Retinal pigment epithelial cell (primary cell): Measurements from ENCODE around the gene JAG2.

Experiments used
- DNase-seq: peaks from one replicate; pipeline ENCODE4 v3.0.0-alpha.2; 2010; ENCODE audit warnings: low read depth
- H3K4me3 ChIP-seq: 2 replicates; pipeline ENCODE4 v1.5.1; 2011; ENCODE audit warnings: mild to moderate bottlenecking, low read length, control low read depth, moderate library complexity
- TF ChIP-seq, protein P1 (sequence below): conservative IDR thresholded peaks from 2 replicates; pipeline ENCODE4 v1.5.1; 2011; ENCODE audit warnings: low read depth, low read length, control low read depth, inconsistent platforms

JAG2 gene

DNA sequence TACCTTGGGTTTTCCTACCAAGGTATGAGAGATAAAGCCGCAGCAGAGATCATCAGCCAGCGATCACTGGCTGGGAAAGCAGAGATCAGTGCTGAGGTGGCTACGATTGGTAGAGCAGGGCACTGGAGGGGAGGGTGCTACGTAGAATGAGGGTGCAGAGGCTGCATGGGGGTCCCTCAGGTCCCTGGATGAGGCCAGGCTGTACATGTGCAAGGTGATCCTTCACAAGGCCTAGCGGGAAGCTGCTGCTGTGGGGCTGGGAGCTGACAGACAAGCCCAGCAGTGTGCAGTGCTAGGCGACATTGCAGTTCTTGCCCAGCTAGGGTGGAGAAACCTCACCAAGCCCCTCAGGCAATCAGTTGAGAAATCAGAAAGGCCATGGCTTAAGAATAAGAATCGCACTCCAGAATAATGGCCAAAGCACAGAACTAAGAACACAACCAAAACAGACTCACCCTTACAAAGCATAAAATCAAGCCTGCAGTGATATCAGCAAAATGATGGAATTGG, 66.2 kb downstream of the JAG2 start:
- DNase-seq, result no peak
- TF ChIP-seq, protein P1, sequence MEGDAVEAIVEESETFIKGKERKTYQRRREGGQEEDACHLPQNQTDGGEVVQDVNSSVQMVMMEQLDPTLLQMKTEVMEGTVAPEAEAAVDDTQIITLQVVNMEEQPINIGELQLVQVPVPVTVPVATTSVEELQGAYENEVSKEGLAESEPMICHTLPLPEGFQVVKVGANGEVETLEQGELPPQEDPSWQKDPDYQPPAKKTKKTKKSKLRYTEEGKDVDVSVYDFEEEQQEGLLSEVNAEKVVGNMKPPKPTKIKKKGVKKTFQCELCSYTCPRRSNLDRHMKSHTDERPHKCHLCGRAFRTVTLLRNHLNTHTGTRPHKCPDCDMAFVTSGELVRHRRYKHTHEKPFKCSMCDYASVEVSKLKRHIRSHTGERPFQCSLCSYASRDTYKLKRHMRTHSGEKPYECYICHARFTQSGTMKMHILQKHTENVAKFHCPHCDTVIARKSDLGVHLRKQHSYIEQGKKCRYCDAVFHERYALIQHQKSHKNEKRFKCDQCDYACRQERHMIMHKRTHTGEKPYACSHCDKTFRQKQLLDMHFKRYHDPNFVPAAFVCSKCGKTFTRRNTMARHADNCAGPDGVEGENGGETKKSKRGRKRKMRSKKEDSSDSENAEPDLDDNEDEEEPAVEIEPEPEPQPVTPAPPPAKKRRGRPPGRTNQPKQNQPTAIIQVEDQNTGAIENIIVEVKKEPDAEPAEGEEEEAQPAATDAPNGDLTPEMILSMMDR, result no peak
- H3K4me3 ChIP-seq, result no peak overlapping the region

DNA sequence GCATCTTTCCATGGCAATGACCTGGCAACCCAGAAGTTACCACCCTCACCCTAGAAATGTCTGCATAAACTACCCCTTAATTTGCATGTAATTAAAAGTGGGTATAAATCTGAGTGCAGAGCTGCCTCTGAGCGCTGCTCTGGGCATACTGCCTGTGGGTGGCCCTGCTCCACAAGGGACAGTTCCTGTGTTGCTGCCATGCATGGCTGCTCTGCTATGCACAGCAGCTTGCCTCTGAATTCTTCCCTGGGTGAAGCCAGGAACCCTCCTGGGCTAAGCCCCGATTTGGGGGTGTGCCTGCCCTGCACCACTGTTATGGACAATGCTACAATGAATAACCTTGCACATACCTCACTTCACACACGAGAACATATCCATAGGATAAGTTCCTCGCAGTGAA, 67.7 kb downstream of the JAG2 start:
- no peak overlapping the region for H3K4me3 ChIP-seq
- no peak for DNase-seq
- TF ChIP-seq, protein P1, result no peak

DNA sequence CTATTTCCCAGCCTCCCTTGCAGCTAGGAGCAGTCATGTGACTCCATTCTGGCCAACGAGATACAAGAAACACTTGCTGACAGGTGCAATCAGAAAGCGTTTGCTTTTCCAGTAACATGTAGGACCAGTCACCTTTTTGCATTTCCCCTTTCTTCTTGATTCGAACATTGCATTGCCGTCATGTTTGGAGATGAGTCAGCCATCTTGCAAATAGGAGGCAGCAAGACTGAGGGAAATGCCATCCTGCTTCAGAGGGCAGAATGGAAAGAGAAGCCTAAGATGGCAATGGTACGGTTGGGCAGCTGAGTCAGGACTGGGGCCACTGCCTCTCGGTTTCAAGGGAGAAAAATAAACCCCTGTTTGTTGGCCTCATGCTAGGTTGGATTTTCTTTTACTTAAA, 68.8 kb downstream of the JAG2 start:
- DNase-seq, result no peak
- TF ChIP-seq, protein P1, result no peak
- H3K4me3 ChIP-seq, result no peak overlapping the region

DNA sequence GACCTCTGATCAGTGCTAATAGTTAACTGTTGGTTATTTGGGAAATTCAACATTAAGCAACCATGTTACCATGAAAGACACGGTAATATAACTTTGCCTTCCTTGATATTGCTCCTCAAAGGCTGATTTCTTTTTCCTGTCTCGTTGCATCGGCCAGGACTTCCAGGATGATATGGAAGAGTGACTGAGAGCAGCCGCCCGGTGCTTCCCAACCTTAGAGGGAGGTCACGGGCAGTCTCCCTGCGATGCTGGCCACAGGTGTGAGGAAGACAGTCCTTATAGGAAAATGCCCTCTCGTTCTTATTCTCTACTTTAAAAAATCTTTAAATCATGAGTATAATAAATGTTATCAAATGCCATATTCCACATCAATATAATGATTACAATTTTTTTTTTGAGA, 70.3 kb downstream of the JAG2 start:
- TF ChIP-seq, protein P1, result no peak
- no peak for DNase-seq
- no peak overlapping the region for H3K4me3 ChIP-seq

DNA sequence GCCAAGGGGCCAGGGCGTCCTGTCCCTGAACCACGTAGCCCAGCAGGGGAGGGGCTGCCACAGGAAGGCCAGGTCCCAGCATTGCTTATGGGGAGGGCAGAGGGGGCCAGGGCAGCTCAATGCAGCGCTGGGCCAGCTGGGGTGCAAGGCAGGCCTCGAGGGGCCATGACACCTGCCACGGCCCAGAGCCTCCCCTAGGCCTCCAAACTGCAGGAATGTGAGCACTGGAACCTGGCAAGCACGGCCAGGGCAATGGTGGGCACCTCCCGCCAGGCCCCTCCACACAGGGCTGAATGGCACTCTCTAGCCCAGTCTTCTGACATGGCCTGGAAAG, 70.8 kb downstream of the JAG2 start:
- TF ChIP-seq, protein P1, result no peak
- DNase-seq, result no peak
- H3K4me3 ChIP-seq, result no peak overlapping the region

DNA sequence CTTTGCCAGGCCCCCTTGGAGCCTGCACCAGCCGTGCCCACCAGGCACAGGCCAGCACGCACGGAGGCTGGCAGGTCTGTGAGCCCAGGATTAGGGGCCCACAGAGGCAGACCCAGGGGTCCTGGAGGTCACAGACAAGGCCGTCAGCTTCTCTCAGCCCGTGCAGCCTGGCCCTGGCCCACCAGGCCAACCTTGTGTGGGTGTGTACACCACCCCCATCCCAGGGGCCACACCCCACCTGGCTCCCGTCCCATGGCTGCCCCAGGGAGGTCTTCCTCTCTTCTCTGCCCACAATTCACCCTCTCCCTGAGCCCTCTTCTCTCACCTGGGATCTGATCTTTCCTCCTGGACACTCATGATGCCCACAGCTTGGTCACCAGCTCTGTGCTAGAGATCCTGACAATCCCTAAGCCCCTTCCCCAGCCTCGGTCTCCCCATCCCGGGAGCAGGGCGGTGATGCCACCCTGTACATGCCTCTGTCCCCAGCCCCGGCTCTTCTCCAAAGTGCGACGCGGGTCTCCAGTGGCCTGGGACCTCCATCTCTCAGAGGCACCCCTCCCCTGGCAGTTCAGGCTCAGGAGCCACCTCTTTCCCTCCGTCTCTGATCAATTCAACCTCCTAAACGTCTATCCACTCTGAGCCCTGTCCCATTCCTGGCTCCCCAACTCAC, 72.2 kb downstream of the JAG2 start:
- H3K4me3 ChIP-seq, result no peak overlapping the region
- TF ChIP-seq, protein P1, result no peak
- DNase-seq, result no peak

DNA sequence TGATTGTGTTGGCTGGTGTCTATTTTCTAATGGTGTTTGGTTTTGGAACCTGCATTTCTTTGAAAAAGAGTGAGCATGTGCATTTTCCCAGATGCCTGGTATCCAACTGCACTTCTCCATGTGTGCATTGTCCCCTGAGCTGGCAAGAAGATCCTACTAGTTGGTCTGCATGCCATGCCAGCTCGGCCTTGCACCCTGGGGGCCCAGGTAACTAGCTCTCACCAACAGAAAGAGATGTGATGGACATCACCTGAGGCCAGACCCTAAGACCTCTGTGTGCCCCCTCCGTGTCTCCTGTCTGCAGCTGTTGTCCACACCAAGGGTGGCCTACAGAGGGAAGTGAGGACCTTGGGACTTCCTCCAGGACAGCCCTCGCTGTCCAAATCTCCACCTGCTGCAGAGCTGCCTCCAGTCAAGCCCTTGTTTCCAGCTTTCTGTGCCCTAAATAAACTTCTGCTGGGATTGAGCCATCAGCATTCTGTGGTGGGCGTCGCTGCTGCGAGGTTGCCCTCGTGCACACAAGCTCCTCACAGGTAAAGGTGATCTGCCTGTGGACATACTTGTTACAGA, 73.3 kb downstream of the JAG2 start:
- H3K4me3 ChIP-seq, result no peak overlapping the region
- TF ChIP-seq, protein P1, result no peak

More for the DNA sequence above, 73.3 kb downstream of the JAG2 start:
- no peak for DNase-seq
